Stimulated activated CD4-positive, alpha-beta T cell treated with anti-CD3 and anti-CD28 coated beads, Interleukin-15, amount 100 ng/mL, for 48 hours (primary cell): ENCODE data around the gene SLC25A10.

Source experiments
- DNase-seq, 2 donors: peaks; one replicate each; pipeline ENCODE4 v3.0.0-alpha.2; 2020; ENCODE audit warnings: low read depth in 2 of 2

The SLC25A10 gene

GRCh38 chr17:81687770-81688541, 24.1 kb upstream of the SLC25A10 start:
- no peak for DNase-seq

DNA sequence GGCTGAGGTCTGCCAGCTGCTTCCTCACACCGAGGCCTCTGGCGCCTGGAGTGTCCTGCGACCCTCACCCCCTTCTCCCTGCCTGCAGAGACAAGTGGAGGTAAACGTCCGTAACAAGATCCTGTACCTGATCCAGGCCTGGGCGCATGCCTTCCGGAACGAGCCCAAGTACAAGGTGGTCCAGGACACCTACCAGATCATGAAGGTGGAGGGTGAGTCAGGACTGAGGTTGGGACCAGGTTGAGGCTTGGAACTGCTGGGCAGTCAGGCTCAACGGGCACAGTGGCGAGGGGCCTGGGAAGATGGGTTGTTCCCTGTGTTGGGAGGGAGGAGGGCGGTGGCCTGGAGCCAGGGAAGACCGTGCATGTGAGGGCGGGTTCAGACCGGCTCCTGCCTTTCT, 23.5 kb upstream of the SLC25A10 start:
- no peak for DNase-seq

DNA sequence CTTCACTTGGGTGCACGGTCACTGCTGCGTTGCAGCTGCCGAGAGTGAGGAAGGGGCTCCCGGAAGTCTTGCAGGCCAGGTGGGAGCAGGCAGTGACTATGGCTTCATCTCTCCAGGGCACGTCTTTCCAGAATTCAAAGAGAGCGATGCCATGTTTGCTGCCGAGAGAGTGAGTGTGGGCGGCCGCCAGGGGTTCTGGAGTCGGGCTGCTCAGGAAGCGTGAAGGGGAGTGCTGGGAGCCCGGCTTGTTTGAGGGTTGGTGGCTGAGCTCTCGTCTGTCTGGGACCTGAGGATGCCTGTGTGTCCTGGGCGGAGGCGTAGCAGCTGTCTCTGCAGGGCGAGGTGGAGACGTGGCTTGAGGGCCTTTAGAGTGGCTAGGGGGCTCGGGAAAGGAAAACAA, 22.0 kb upstream of the SLC25A10 start:
- no peak for DNase-seq

DNA sequence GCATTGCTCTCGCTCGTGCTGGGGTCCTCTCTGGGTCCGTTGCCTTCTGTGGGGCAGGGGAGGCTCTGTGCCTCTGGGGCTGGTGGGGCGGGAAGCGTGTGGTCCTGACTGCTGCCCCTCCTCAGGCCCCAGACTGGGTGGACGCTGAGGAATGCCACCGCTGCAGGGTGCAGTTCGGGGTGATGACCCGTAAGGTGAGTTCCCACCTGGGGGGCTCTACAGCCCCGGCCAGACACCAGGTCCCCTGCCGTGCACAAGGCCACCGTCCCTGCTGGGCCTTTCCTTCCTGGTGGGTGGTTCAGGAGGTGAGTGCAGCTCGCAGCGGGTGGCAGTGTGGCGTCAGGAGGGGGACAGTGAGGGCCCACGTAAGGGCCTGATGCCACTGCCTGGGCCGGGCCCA, 21.5 kb upstream of the SLC25A10 start:
- DNase-seq, result no peak

GRCh38 chr17:81691196-81691595, 20.9 kb upstream of the SLC25A10 start:
- DNase-seq, result no peak

GRCh38 chr17:81691608-81692007, 20.5 kb upstream of the SLC25A10 start:
- DNase-seq, result no peak

- DNase-seq, result no peak
Measured at GRCh38 chr17:81693509-81694210, 18.4 kb upstream of the SLC25A10 start.

DNA sequence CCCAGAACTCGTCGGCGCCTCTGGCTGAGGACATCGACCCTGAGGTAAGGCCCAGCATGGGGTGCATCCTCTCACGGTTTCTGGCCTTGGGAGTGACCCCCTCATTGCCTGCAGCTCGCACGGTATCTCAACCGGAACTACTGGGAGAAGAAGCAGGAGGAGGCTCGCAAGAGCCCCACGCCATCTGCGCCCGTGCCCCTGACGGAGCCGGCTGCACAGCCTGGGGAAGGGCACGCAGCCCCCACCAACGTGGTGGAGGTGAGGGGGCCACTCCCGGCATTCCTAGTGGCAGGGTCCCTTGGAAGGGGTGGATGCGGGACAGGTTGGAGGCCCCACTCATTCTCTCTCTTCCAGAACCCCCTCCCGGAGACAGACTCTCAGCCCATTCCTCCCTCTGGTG, 17.3 kb upstream of the SLC25A10 start:
- DNase-seq, result no peak

DNA sequence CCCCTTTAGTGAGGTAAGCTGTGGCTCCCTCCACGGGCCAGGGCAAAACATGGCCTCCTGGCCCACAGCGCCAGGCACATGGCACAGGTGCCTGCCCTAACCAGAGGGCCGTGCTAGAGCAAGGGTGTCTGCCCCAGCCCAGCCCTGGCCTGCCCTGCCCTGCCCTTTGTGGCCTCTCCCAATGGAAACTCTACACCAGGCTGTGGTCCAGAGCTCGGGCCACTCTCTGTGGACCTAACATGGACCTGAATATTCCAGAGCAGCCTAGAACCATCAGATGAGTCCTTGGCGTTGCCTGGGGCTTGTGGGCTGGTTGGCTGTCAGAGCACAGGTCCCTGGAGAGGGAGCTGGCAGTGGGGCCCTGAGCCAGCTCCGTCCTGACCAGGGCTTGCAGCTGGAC, 16.9 kb upstream of the SLC25A10 start:
- no peak for DNase-seq

GRCh38 chr17:81695801-81696200, 16.3 kb upstream of the SLC25A10 start:
- DNase-seq, result no peak

DNA sequence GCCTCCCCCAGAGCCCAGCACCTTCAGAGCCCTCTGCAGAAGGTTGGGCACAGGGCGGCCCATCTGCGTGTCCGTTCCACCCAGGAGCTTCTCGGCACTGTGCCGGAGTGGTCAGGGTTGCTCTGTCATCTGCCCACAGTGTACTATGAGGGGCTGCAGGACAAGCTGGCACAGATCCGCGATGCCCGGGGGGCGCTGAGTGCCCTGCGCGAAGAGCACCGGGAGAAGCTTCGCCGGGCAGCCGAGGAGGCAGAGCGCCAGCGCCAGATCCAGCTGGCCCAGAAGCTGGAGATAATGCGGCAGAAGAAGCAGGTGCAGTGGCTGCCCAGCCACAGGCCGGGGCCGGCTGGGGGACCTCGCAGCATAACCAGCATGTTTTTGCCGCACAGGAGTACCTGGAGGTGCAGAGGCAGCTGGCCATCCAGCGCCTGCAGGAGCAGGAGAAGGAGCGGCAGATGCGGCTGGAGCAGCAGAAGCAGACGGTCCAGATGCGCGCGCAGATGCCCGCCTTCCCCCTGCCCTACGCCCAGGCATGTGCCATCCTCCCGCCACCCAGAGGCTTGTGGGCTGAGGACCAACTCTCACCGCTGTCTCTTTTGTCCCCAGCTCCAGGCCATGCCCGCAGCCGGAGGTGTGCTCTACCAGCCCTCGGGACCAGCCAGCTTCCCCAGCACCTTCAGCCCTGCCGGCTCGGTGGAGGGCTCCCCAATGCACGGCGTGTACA, 15.7 kb upstream of the SLC25A10 start:
- no peak for DNase-seq

- DNase-seq, result no peak
Measured at GRCh38 chr17:81697261-81698044, 14.6 kb upstream of the SLC25A10 start.

DNA sequence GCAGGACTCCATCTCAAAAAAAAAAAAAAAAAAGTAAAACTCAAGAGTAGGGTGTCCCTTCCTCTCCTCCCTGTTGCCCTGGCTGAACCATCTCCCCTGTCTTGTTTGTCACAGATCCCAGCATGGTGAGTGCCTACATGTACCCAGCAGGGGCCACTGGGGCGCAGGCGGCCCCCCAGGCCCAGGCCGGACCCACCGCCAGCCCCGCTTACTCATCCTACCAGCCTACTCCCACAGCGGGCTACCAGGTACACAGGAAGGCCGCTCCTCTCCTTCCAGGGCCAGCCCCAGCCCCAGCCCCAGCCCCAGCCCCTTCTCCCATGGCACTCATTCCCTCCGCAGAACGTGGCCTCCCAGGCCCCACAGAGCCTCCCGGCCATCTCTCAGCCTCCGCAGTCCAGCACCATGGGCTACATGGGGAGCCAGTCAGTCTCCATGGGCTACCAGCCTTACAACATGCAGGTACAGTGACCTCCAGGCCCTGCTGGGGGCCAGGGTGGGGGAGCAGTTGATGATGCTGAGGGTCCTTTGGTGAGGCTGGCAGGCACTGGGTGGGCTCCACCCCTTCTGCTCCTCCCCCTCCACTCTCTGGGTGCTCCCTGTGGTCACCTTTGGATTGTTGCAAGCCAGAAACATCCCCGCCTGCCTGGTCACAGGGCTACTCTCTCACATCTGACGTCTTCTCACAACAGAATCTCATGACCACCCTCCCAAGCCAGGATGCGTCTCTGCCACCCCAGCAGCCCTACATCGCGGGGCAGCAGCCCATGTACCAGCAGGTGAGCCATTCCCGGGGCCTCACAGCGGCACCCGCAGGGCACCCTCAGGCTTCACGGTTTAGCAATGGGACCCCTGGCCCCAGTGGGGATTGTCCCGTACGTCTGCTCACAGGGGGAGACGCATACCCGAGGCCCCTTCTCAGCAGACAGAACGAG, 11.5 kb upstream of the SLC25A10 start:
- DNase-seq, result no peak

DNA sequence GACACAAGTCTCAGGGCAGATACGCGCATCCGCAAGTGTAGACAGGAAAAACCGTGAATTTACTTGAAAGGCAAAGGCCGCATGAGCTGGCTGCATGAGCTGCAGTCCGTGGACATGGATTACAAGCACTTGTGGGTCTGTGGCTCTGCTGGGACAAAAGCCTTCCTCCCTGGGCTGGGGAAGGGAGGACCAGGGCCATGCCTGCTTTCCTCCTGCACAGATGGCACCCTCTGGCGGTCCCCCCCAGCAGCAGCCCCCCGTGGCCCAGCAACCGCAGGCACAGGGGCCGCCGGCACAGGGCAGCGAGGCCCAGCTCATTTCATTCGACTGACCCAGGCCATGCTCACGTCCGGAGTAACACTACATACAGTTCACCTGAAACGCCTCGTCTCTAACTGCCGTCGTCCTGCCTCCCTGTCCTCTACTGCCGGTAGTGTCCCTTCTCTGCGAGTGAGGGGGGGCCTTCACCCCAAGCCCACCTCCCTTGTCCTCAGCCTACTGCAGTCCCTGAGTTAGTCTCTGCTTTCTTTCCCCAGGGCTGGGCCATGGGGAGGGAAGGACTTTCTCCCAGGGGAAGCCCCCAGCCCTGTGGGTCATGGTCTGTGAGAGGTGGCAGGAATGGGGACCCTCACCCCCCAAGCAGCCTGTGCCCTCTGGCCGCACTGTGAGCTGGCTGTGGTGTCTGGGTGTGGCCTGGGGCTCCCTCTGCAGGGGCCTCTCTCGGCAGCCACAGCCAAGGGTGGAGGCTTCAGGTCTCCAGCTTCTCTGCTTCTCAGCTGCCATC, 10.6 kb upstream of the SLC25A10 start:
- no peak for DNase-seq

- DNase-seq, result peak; percentile 81 to 85
Measured at GRCh38 chr17:81702934-81703746, 8.9 kb upstream of the SLC25A10 start, which contains the start of gene MRPL12. Gene MRPL12 (plus strand): TSS chr17:81703367. CDS start chr17:81703502, 135 bp downstream.

- no peak for DNase-seq
Measured at GRCh38 chr17:81703747-81704654, 8.1 kb upstream of the SLC25A10 start.

GRCh38 chr17:81705518-81706231, 6.4 kb upstream of the SLC25A10 start:
- no peak for DNase-seq
